ENCODE measurements around the gene CIITA.
A peak's percentile ranks its signal among the peaks of the same experiment; 100 is the strongest.

DNA sequence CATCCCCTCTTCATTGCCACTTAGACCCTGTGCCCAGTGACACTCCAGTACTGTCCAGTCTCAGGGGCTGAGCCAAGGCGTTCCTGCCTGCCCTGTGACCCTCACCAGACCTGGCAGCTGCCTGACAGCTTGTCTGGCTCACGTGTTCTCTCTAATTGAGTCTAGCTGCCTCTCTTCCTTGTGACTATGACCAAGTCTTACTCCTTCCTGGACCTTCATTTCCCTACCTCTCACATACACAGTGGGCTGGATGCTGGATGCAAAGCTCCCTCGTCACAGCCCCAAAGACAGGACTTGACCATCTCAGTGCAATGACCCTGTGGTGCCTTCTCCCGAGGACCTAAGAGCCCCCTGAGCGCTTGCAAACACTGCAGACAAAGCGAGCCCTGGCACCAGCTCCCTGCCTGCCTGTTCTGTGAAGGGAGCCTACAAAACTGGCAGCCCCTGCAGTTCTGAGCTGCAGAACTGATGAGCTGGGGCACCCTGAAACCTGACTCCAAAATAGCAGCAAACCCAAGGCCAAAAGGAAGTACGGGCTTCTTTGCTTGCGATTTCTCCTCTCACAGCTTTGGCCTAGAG, 63.6 kb downstream of the CIITA start:
- TF ChIP-seq, protein P1, sequence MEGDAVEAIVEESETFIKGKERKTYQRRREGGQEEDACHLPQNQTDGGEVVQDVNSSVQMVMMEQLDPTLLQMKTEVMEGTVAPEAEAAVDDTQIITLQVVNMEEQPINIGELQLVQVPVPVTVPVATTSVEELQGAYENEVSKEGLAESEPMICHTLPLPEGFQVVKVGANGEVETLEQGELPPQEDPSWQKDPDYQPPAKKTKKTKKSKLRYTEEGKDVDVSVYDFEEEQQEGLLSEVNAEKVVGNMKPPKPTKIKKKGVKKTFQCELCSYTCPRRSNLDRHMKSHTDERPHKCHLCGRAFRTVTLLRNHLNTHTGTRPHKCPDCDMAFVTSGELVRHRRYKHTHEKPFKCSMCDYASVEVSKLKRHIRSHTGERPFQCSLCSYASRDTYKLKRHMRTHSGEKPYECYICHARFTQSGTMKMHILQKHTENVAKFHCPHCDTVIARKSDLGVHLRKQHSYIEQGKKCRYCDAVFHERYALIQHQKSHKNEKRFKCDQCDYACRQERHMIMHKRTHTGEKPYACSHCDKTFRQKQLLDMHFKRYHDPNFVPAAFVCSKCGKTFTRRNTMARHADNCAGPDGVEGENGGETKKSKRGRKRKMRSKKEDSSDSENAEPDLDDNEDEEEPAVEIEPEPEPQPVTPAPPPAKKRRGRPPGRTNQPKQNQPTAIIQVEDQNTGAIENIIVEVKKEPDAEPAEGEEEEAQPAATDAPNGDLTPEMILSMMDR (IDR thresholded peaks at IDR 0.05), result no peak
- TF ChIP-seq POLR2A (IDR thresholded peaks at IDR 0.05), result peak in 1 of 2 donors; percentile 32

All from Peyer's patch (tissue), 4 donors.